Fibroblast of gingiva (primary cell): Measurements from ENCODE around the gene OSTN.
"Not testable (repeated sequence)": the region's sequence is repeated elsewhere in the genome, so short reads cannot be mapped to it uniquely, and the experiment has no call there.

ENCODE experiments used
- DNase-seq: peaks from one replicate; pipeline ENCODE4 v3.0.0-alpha.2; 2011; ENCODE audit warnings: low read depth

The OSTN gene

GRCh38 chr3:191263850-191264249, 64.8 kb downstream of the OSTN start:
- no peak for DNase-seq

DNA sequence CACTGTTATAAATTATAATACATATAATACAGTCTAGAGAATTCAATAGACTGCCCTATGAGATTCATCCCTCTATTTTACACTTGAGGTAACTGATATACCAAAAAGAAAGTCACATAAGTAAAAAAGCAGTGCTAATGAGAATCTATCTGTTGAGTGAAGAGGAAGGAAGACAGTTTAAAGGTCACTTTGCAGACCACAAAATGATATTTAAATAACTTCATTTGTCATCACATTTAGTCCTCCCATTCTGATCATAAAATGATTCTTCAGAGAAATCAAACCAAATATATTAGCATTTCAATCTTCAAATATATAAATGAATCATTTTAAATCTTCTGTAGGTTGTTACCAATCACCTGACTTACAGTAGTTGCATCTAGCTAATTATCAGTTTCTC, 69.7 kb downstream of the OSTN start:
- DNase-seq: no peak

GRCh38 chr3:191269289-191270085, 70.4 kb downstream of the OSTN start:
- peak; percentile 23 for DNase-seq

DNA sequence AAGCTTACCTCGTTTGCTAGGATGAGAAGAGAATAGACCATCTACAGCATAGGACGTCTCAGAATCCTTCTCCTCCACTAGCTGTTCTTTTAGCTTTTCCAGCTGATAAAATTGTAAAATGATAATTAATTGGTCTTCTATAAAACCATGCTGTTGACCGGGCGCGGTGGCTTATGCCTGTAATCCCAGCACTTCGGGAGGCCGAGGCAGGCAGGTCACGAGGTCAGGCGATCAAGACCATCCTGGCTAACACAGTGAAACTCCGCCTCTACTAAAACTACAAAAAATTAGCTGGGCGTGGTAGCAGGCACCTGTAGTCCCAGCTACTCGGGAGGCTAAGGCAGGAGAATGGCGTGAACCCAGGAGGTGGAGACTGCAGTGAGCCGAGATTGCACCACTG, 76.2 kb downstream of the OSTN start:
- not testable (repeated sequence) for DNase-seq

- DNase-seq: no peak
Measured at GRCh38 chr3:191275751-191276150, 76.7 kb downstream of the OSTN start.

DNA sequence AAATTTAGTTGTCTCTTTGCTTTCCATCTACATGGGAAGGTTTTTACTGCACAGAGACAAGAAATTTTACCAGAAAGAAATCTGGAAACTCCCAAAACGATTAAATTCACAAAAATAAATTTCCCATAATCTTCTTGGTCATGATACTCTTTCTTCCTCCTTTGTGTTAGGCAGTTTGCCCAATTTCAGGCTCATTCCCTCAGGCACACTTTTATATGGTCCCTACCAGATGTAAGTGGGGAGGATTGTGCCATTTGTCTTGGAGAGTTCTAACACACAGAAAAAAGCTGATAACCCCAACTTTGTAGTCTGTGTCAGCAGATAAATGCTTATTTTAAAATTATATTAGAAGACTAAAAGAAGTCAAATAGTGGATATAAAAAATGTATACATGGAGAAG, 81.1 kb downstream of the OSTN start:
- DNase-seq: no peak

- no peak for DNase-seq
Measured at GRCh38 chr3:191280882-191281281, 81.8 kb downstream of the OSTN start.

GRCh38 chr3:191282251-191283185, 83.5 kb downstream of the OSTN start:
- peak; percentile 78 for DNase-seq

- DNase-seq: no peak
Measured at GRCh38 chr3:191283400-191283799, 84.4 kb downstream of the OSTN start.

GRCh38 chr3:191290311-191291025, 91.4 kb downstream of the OSTN start:
- DNase-seq: peak; percentile 62

GRCh38 chr3:191292243-191293015, 93.4 kb downstream of the OSTN start:
- no peak for DNase-seq

DNA sequence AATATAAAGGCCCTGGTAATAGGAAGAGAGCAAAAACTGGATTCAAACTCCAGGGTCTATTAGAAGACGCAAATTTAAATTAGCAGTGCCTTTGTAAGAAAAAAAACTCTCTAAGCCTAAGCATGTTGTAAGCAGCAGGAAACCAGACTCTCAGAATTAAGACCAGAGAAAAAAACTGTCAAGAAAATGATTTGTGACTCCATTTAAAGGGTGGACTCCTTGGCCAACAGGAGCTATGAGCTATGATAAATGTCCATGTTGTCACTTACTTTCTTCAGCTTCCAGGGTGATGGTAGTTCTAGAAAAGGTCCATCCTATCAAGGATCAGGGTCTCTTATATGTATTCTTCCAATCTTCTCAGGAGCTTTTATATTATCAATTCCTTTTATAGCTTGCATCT, 95.2 kb downstream of the OSTN start:
- DNase-seq: no peak

DNA sequence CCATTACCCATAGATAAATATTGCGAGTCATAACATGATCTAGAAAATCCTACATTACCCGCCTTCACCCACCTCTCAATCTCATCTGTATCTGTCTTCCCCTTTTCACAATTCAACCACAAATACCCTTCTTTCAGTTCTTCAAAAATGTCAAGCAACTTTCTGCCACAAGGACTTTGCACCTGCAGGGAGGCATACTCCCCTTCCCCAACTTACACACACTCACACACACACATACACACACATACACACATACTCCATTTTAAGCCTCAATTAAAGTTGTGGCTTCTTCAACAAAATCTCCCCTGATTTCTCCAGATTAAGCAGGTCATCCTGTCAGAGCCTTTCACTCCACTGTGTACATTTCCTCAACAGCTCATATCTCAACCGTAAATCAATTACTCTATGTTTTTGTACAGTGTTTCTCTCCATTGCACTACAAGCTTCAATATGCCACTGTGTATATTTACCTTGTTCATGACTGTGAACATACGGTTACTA, 97.0 kb downstream of the OSTN start:
- DNase-seq: no peak

DNA sequence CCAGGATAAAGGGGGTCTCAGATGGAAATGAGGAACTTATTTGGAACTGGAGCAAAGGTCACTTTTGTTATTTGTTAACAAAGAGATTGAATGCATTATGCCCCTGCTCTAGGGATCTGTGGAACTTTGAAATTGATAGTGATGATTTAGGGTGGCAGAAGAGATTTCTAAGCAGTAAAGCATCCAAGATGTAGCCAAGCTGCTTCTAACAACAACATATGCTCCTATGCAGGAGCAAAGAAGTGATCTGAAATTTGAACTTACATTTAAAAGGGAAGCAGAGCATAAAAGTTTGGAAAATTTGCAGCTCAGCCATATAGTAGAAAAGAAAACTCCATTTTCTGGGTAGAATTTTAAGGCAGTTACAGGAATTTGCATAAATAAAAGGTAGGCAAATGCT, 99.8 kb downstream of the OSTN start:
- no peak for DNase-seq

DNA sequence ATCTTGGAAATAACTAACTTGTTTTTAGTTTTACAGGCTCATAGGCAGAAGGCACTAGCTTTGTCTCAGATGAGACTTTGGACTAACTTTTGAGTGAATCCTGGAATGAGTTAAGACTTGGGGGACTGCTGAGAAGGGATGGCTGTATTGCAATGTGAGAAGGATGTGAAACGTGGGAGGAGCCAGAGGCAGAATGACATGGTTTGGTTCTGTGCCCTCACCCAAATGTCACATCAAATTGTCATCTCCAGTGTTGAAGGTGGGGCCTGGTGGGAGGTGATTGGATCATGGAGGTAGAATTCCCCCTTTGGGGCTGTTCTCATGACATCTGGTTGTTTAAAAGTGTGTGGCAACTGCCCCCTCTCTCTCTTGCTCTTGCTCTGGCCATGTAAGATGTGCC, 101.4 kb downstream of the OSTN start:
- no peak for DNase-seq

DNA sequence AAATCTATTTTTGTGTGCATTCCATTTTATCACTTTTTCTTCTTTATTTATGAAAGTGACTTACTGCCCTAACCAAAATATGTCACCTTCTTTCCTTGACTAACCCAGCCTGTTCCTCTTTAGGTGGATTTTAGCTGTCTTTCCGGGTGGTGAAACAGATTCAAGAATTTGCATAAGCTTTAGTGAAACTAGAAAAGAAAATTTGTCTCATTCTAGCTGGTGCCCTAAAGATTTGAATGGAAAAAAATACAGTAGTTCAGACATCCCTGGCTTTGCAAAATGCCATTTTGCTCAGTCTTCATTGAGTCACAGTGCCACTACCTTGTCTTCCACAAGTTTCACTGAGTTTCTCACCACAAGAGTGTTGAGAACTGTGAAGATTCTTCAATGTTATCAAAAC, 102.0 kb downstream of the OSTN start:
- no peak for DNase-seq

DNA sequence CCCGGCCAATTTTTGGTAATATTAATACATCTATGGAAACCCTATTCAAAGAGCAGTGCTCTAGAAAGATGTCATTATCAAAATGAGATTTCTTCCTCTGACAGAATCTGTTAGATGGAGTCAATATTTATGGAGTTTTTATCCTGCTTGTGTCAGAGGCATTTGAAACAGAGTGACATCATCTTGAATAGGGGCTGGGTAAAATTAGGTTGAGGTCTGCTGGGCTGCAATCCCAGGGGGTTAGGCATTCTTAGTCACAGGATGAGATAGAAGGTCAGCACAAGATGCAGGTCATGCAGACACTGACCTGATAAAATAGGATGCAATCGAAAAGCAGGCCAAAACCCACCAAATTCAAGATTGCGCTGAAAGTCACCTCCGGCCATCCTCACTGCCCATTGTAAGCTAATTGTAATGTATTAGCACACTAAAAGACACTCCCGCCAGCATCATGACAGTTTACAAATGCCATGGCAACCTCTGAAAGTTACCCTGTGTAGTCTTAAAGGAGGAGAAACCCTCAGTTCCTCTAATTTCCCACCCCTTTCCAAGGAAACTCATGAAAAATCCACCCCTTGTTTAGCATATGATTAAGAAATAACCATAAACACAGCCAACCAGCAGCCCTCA, 102.9 kb downstream of the OSTN start:
- no peak for DNase-seq

- no peak for DNase-seq
Measured at GRCh38 chr3:191302451-191302850, 103.4 kb downstream of the OSTN start.

DNA sequence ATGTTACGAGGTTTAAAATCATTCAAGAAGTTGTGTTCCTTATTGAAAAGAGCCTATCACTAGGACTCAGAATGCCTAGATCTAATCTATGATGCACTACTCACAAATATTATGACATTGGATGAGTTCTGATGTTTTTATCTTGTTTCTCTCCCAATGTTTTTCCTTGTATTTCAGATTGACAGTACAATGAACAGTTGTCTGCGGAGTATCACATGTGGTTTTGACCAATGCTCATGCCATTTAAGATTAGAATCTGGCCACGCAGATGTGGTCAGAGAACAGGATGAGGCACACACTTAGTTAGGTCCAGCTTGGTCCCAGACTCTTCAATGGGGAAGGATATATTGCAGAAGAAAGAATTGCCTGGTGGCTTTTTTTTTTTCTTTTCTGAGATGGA, 104.6 kb downstream of the OSTN start:
- DNase-seq: no peak

DNA sequence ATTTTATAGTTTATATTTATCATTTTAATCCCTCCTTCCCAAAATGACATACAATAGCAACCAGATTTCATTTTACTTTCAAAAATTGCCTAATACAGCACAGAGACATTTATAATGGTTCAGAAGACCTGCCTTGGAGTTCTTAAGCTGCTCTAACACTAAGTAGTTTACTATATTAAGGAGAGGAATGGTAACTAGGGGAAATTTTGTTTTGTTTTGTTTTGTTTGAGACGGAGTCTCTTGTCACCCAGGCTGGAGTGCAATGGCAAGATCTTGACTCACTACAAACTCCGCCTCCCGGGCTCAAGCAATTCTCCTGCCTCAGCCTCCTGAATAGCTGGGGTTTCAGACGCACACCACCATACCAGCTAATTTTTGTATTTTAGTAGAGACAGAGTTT, 107.4 kb downstream of the OSTN start:
- no peak for DNase-seq

- no peak for DNase-seq
Measured at GRCh38 chr3:191307341-191307740, 108.3 kb downstream of the OSTN start.
